Loucy (cell line): ENCODE data around the gene XCL2.

Experiments
- H2AFZ ChIP-seq: fragments of 200-600 bp; sonication (generic); 2 replicates; pipeline ENCODE4 v1.6.0; 2016; ENCODE audit warnings: antibody characterized with exemption, mild to moderate bottlenecking, low read length, moderate library complexity
- H3F3A ChIP-seq: fragments of 200-600 bp; 2 replicates; pipeline ENCODE4 v1.6.0; 2016; ENCODE audit warnings: antibody characterized with exemption, low read depth, mild to moderate bottlenecking
- H3K27me3 ChIP-seq: fragments of 200-600 bp; sonication (generic); 2 replicates; pipeline ENCODE4 v1.6.1; 2014; ENCODE audit warnings: low read length, mild to moderate bottlenecking; ENCODE audit not compliant: insufficient read depth, poor library complexity, severe bottlenecking
- H3K36me3 ChIP-seq: fragments of 200-600 bp; sonication (generic); 2 replicates; pipeline ENCODE4 v1.6.1; 2016; ENCODE audit warnings: low read length; ENCODE audit not compliant: insufficient read depth
- H3K4me1 ChIP-seq: fragments of 200-600 bp; sonication (generic); 2 replicates; pipeline ENCODE4 v1.5.1; 2014; ENCODE audit warnings: low read length, mild to moderate bottlenecking; ENCODE audit not compliant: insufficient read depth, poor library complexity, severe bottlenecking
- H3K4me2 ChIP-seq: fragments of 200-600 bp; sonication (generic); 2 replicates; pipeline ENCODE4 v1.6.0; 2014; ENCODE audit warnings: antibody characterized with exemption, low read length, low read depth, mild to moderate bottlenecking; ENCODE audit not compliant: poor library complexity, severe bottlenecking
- H3K4me3 ChIP-seq: fragments of 200-600 bp; sonication (generic); 2 replicates; pipeline ENCODE4 v1.5.1; 2014; ENCODE audit warnings: low read length, mild to moderate bottlenecking, mixed read lengths; ENCODE audit not compliant: poor library complexity, severe bottlenecking
- H3K79me2 ChIP-seq: fragments of 200-600 bp; sonication (generic); 2 replicates; pipeline ENCODE4 v1.6.1; 2014; ENCODE audit warnings: low read length; ENCODE audit not compliant: insufficient read depth
- H3K9ac ChIP-seq: fragments of 200-600 bp; sonication (generic); 2 replicates; pipeline ENCODE4 v1.6.0; 2014; ENCODE audit warnings: mild to moderate bottlenecking, low read depth, low read length, moderate library complexity; ENCODE audit not compliant: poor library complexity, severe bottlenecking
- H3K9me2 ChIP-seq: fragments of 200-600 bp; sonication (generic); replicated peaks from 2 replicates; pipeline ENCODE4 v1.6.1; 2016; ENCODE audit warnings: low read depth, low read length, mixed read lengths
- H3K9me3 ChIP-seq: fragments of 200-600 bp; sonication (generic); 2 replicates; pipeline ENCODE4 v1.6.1; 2014; ENCODE audit warnings: mild to moderate bottlenecking, antibody characterized with exemption, low read length, low read depth; ENCODE audit not compliant: insufficient read depth
- H4K20me1 ChIP-seq: fragments of 200-600 bp; sonication (generic); 2 replicates; pipeline ENCODE4 v1.6.0; 2014; ENCODE audit warnings: antibody characterized with exemption, low read length, mild to moderate bottlenecking; ENCODE audit not compliant: insufficient read depth, poor library complexity, severe bottlenecking
- EZH2phosphoT487 ChIP-seq: fragments of 200-600 bp; IDR thresholded peaks from 2 replicates; pipeline ENCODE4 v1.6.1; 2018; ENCODE audit warnings: antibody characterized with exemption, mild to moderate bottlenecking, moderate library complexity, borderline replicate concordance
- TF ChIP-seq, protein P1 (sequence below): fragments of 200-600 bp; sonication (generic); conservative IDR thresholded peaks from 2 replicates; pipeline ENCODE4 v1.5.1; 2014; ENCODE audit warnings: mild to moderate bottlenecking, antibody characterized with exemption, low read length

XCL2 gene

GRCh38 chr1:168506204-168506819, 37.5 kb downstream of the XCL2 start:
- Histone ChIP-seq H3K27me3 (no peaks in the 10 kb centered on the region), H3K9me3 (no peaks in the 10 kb centered on the region), H4K20me1 (no peaks in the 10 kb centered on the region), H3K9me2 (no peaks in the 10 kb centered on the region), H3F3A (peaks cover 5% of the 10 kb centered on the region; the same call in 1 of the 2 replicates), H3K4me3 (no peak overlapping the region), H3K4me2 (no peak overlapping the region), H3K79me2 (no peaks in the 10 kb centered on the region), H3K36me3 (no peaks in the 10 kb centered on the region), H3K9ac (no peak overlapping the region), H3K4me1 (peaks cover 62% of the 10 kb centered on the region), H2AFZ (no peak overlapping the region)
- TF ChIP-seq, protein P1, sequence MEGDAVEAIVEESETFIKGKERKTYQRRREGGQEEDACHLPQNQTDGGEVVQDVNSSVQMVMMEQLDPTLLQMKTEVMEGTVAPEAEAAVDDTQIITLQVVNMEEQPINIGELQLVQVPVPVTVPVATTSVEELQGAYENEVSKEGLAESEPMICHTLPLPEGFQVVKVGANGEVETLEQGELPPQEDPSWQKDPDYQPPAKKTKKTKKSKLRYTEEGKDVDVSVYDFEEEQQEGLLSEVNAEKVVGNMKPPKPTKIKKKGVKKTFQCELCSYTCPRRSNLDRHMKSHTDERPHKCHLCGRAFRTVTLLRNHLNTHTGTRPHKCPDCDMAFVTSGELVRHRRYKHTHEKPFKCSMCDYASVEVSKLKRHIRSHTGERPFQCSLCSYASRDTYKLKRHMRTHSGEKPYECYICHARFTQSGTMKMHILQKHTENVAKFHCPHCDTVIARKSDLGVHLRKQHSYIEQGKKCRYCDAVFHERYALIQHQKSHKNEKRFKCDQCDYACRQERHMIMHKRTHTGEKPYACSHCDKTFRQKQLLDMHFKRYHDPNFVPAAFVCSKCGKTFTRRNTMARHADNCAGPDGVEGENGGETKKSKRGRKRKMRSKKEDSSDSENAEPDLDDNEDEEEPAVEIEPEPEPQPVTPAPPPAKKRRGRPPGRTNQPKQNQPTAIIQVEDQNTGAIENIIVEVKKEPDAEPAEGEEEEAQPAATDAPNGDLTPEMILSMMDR, result no peak

- H3K79me2 ChIP-seq, result no peaks in the 10 kb centered on the region
- no peaks in the 10 kb centered on the region for H3K9me2 ChIP-seq
- H3K4me2 ChIP-seq, result no peak overlapping the region
- H3K9ac ChIP-seq, result no peak overlapping the region
- H3K4me3 ChIP-seq, result no peak overlapping the region
- no peaks in the 10 kb centered on the region for H3K36me3 ChIP-seq
- TF ChIP-seq, protein P1, result no peak
- TF ChIP-seq EZH2phosphoT487, result no peak
- H3K9me3 ChIP-seq, result no peaks in the 10 kb centered on the region
- peaks cover 63% of the 10 kb centered on the region for H3K4me1 ChIP-seq
- no peak overlapping the region for H2AFZ ChIP-seq
- no peaks in the 10 kb centered on the region for H3K27me3 ChIP-seq
- no peaks in the 10 kb centered on the region for H4K20me1 ChIP-seq
- peaks cover 8% of the 10 kb centered on the region; the same call in 1 of the 2 replicates for H3F3A ChIP-seq
Measured at GRCh38 chr1:168505006-168505405, 38.8 kb downstream of the XCL2 start.

DNA sequence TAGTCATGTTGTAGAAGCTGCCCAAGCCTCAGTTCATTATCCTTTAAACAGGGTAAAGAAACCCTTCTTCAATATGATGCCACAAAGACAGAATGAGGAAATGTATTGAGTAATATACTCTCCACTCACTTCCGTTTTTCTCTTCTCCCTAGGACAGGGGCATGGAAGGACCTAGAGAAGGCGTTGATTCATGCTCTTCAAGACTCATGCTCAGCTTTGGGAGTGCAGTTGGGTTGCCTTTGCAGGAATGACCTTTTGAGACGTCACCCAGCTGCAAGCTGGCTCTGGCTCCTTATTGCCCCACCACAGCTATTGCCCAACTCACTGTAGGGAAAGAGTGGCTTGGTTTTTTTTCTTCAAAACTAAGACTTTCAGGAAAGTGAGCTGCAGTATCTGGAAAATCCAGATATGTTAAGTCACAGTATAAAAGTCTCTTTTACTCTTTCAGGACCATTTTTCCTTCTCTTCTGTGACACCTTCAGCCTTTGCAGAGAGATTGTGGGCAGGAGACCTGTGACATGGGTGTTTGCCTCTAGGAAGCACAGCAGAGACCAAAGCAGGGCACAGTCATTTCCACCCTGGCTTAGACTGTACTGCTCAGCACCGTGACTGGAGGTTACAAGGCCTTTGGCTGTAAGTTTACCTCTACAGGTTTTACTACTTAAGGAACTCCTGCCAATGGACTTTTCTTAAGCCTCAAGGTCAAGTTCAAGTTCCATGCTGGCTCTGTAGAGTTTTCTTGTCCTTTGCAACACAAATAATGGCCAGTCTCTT, 39.5 kb downstream of the XCL2 start:
- no peaks in the 10 kb centered on the region for H3K9me2 ChIP-seq
- peaks cover 8% of the 10 kb centered on the region; the same call in 1 of the 2 replicates for H3F3A ChIP-seq
- H3K9me3 ChIP-seq, result no peaks in the 10 kb centered on the region
- no peak overlapping the region for H3K4me3 ChIP-seq
- H3K36me3 ChIP-seq, result no peaks in the 10 kb centered on the region
- no peak overlapping the region for H3K9ac ChIP-seq
- no peaks in the 10 kb centered on the region for H4K20me1 ChIP-seq
- no peak overlapping the region for H2AFZ ChIP-seq
- peaks cover 63% of the 10 kb centered on the region for H3K4me1 ChIP-seq
- no peak for TF ChIP-seq EZH2phosphoT487
- TF ChIP-seq, protein P1, result no peak
- no peaks in the 10 kb centered on the region for H3K79me2 ChIP-seq
- H3K27me3 ChIP-seq, result no peaks in the 10 kb centered on the region
- H3K4me2 ChIP-seq, result no peak overlapping the region
